IPS-11a (cell line): ENCODE measurements around the gene CHAF1A.
A peak's percentile ranks its signal among the peaks of the same experiment; 100 is the strongest.

Experiments
- H3K4me3 ChIP-seq: one replicate; pipeline ENCODE4 v1.5.1; 2013; ENCODE audit warnings: low read depth, low read length, control low read depth

CHAF1A gene

DNA sequence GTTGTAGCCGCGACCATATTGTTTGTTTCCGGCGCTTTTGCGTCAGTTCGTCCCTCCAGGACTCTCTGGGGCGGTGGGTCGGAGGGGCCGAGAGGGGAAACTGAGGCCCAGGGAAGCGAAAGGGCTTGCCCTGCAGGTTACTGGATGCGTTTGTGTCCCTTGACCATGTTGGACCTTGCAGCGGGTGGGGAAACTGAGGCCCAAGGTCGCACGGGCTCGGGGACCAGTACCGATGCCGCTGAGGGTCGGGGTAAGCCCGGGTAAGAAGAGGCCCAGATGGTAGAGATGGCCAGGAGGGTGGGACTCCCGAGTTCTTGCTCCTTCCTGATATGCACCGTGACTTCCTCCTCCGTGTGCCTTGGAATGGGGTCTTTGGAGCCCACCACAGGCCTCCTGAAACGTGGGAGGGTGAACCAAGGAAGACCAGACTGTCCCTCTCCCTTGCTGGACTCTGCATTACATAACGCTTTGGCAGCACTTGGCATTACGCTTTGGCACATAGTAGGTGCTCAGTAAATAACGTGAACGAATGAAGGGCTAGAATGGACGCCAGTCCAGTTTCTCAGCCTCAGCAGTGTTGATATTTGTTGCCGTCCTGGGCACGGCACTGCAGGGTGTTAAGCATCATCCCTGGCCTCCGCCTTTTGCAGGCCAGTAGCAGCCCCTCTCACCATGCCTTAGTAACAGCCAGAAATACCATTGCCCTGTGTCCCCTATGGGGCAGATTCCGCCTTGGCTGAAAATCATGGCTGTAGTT is 743 bp downstream of the CHAF1A start:
- peak overlapping the region; percentile 92 for H3K4me3 ChIP-seq

DNA sequence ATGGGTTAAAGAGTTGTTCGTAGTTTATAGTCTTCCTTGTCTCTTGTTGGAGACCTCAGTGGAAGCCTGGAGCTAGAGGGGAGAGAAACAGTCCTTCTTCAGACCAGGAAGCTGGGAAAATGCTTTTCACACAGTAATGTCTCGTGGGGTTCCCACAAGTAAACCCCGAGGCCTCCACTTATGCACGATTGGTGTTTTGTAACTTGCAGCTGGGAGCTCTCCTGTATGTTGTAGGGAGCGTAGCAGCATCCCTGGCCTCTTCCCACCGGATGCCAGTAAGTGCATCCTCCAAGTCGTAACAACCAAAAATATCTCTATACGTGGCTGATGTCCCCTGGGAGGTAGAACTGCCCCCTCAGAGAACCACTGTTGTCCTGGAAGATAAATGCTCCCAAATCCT is 3.5 kb downstream of the CHAF1A start:
- no peak overlapping the region for H3K4me3 ChIP-seq

DNA sequence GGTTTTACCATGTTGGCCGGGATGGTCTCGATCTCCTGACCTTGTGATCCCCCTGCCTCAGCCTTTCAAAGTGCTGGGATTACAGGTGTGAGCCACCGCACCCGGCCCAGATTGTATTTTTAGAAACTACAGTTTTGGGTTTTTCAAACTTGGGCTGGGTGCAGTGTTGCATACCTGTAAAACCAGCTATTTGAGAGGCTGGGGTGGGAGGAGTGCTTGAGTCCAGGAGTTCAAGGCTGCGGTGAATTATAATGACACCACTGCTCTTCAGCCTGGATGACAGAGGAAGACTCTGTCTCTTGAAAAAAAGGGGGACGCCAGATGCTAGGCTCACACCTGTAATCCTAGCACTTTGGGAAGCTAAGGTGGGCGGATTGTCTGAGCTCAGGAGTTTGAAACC is 4.2 kb downstream of the CHAF1A start:
- no peak overlapping the region for H3K4me3 ChIP-seq

DNA sequence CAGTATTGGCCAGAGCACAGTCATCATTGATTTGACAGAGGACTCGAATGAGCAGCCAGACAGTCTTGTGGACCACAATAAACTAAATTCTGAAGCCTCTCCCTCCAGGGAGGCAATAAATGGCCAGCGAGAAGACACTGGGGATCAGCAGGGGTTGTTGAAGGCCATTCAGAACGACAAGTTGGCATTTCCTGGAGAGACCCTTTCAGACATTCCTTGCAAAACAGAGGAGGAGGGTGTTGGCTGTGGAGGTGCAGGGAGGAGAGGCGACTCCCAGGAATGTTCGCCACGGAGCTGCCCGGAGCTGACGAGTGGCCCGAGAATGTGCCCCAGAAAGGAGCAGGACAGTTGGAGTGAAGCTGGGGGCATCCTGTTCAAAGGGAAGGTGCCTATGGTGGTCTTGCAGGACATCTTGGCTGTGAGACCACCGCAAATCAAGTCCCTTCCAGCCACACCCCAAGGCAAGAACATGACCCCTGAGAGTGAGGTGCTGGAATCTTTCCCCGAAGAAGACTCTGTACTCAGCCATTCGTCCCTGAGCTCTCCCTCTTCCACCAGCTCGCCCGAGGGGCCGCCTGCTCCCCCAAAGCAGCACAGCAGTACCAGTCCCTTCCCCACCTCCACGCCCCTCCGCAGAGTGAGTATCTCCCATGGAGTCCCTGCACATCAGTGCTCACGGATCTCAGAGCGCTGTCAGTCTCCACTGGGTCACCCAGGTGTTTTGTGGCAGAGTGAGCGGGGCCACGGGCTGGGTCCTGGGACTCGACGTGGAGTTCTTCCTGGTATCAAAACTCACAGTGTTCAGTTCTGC is 6.9 kb downstream of the CHAF1A start:
- no peak overlapping the region for H3K4me3 ChIP-seq

DNA sequence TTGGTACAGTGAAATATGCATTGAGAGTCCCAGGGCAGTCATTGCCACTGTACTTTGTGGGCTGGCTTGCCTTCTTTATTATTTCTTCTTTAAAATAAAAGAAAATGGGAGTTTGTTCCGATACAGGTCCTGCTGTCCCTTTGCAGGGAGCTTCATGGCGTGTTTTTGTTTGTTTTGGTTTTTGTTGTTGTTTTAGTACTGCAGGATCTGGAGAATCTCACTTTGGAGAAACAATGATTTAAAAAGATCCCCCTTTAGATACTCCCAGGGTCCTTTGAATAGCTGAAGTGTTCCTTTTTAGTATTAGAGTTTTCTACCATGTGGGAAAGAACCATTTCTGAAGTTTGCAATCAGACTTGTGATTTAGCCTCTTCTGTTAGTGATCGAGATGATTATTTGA is 11.1 kb downstream of the CHAF1A start:
- no peak overlapping the region for H3K4me3 ChIP-seq

DNA sequence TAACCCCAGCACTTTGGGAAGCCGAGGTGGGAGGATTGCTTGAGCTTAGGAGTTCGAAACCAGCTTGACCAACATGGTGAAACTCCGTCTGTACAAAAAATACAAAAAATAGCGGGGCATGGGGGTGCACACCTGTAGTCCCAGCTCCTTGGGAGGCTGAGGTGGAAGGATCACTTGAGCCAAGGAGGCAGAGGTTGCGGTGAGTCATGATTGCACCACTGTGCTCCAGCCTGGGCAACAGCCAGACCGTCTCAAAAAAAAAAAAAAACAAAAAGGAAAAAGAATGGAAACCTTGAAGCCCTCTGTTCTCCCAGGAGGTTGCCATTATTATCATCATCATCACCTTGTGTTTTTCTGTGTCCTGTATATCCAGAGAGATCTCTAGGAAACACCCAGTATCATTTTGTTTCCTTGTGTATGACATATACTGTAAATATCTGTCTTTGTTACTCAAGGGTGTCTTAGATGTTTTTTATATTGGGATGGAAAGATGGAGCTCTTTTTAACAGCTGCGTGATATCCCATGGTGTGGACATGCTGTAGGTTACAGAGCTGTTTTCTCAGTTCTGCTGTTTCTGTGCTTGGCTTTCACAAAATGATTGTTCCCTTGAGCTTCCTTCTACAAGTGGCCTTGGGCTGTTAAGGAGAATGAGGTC is 11.8 kb downstream of the CHAF1A start:
- no peak overlapping the region for H3K4me3 ChIP-seq

DNA sequence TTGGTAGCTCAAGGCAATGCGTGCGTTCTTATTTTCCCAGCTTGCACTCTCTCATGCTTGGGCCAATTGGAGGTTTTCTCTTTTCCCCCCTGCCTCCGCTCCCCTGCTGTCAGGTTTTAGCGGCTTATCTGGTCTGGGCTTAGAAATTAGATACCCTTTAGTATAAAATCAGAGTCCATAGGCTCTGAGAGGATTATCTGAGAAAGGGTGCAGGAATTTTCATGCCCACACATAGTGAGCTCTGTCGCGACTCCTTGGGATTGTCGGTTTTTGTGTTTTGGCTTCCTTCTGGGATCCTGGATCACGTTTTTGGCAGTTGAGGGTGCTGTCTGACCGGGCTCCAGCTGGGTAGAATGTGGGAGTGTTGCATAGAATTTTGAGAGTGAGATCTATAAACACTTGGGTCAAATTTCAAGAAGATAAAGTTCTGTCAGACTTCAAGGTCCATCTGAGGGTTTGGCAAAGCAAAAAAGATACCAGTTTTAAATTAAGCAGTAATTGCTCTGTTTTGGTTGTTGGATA is 12.4 kb downstream of the CHAF1A start:
- H3K4me3 ChIP-seq, result no peak overlapping the region

DNA sequence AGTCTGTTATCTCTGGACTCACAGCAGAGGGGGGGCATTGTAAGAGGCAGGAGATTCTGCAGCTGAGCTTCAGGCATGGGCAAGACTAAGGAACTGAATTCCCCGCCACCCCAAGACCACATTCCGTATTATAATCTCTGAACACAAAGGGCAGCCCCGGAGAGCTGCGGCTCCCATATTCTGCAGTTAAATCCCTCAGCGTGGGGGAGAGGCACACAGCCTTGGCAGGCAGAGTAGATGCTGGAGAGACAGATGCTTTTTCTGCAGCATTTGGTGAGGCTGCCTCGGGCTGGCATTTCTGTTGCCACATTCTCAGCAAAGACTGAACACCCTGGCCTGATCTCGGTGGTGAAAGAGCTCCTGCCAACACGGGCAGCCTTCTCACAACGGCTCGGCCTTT is 12.9 kb downstream of the CHAF1A start:
- H3K4me3 ChIP-seq, result no peak overlapping the region

DNA sequence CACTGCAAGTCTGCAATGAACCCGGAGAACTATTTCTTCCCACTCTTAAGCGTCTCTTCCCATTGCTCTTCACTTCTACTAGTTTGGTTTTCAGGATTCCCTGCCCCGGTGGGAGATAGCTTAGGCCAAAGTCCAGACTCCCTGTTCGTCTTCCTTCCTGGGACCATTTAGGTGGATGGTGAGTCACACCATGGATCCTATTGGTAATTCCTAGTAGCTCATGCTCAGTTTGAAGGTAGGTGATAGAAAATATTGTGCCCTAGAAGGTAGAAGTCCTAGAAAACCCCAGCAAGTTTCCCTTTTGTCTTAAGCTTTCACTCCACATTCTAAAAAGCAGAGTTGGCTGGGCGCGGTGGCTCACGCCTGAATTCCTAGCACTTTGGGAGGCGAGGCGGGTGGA is 13.8 kb downstream of the CHAF1A start:
- H3K4me3 ChIP-seq, result no peak overlapping the region

DNA sequence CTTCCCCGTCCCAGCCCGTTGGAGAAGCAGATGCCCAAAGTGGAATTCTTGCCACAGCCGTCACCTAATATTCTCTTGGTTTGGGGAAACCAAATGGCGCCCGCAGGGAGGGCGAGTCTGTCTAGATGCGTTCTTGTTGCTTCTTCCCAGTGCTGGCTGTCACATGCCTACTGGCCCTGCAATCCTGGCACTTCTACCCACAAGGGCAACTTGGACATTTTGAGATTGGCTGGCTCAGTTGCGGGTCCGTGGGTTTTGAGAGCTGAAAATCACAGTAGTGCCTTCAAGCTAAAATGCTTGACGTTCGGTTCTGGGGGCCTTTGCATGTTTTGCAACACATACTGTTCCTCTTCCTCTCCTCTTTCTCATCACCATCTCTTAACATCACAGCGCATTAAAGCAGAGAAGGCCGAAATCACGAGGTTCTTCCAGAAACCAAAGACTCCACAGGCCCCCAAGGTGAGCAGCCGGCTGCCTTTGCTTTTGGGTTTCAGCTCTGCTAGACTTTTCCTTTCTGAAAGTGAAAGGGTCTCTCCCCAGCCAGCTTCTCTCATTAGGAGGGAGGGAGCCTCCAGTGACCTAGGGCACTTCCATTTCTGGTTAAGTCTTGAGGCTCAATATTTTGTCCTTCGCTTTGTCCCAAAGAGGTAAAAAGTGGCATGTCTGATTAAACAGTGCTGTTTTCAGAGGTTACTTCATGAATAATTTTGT is 21.1 kb downstream of the CHAF1A start:
- no peak overlapping the region for H3K4me3 ChIP-seq

DNA sequence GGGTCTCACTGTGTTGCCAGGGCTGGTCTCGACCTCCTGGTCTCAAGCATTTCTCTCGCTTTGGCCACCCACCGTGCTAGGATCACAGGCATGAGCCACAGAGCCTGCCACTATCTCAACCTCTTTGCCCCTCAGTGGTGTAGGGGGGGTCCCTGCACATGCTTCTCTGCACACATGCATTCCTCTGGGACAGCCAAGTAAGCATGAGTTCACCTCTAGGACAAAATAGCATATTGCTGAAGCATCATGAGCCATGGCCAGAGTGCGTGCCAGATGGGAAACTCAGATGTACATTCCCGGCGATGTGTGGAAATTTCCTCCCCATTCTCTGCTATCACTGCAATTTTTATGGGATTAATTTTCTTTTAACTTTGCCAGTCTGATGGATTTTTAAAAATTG is 23.1 kb downstream of the CHAF1A start:
- H3K4me3 ChIP-seq, result no peak overlapping the region

DNA sequence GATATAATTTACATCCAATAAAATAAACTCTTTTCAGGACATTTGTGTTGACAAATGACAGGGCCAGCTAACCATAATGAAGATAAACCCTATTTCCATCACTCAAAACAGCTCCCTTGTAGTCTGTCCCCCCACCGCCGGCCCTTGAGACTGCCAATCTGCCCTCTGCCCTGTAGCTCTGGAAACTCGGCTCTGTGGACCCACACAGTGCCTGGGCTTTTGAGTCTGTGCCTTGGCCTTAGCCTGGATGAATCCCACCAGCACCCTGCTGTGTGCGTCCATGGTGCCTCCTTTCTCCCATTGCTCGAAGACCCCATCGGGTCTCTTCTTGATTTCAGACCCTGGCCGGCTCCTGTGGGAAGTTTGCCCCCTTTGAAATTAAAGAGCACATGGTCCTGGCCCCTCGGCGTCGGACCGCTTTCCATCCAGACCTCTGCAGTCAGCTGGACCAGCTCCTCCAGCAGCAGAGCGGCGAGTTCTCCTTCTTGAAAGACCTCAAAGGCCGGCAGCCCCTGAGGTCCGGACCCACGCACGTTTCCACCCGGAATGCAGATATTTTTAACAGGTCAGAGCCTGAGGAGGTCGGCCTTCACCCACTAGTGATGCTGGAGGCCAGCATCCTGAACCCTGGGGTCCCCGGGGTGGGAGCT is 26.0 kb downstream of the CHAF1A start:
- no peak overlapping the region for H3K4me3 ChIP-seq

DNA sequence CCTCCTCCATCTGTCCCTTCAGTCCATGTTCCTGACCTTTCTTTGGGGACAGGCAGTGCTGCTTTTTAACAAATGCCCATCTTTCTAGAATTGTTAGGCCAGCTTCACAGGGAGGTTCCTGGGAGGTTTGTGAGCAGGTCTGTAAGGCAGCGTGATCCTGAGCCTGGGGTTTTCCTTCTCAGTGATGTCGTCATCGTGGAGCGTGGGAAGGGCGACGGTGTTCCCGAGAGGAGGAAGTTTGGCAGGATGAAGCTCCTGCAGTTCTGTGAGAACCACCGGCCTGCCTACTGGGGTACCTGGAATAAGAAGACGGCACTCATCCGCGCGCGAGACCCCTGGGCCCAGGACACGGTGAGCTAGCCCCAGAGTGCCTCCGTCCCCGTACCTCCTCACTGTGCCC is 26.8 kb downstream of the CHAF1A start:
- H3K4me3 ChIP-seq, result no peak overlapping the region

DNA sequence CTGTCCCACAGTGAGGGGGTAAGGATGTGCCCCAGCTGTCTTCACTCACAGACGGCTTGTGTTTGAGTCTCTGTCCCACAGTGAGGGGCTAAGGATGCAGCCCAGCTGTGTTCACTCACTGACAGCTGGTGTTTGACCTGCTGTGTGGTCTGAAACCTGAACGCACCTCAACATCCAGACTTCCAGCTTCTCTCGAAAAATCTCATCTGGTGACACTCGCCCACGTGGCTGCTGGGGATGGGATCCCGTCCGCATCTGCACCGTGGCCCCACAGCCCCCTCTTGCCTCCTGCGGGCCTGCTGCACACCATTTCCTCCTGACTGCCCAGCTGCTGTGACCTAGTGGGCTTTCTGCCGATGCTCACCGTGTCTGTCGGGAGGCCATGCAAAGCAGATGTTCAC is 27.3 kb downstream of the CHAF1A start:
- H3K4me3 ChIP-seq, result no peak overlapping the region

DNA sequence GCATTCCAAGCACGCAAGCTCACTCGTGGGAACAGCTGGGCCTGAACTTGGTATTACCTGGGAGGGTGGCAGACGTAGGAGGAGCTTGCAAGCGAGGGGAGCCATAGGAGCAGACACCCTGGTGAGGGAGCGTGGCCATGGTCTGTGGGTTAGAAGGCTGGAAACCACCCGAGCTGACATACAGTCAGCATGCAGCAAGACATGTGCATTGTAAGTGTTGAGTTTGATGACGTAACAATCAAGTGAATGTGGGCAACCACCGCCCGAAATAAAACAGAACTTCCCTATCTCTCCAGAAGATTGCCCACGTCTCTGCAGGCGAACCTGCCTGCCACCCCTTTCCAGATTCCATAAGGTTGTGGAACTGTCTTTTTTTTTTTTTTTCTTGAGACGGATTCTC is 28.3 kb downstream of the CHAF1A start:
- H3K4me3 ChIP-seq, result no peak overlapping the region

DNA sequence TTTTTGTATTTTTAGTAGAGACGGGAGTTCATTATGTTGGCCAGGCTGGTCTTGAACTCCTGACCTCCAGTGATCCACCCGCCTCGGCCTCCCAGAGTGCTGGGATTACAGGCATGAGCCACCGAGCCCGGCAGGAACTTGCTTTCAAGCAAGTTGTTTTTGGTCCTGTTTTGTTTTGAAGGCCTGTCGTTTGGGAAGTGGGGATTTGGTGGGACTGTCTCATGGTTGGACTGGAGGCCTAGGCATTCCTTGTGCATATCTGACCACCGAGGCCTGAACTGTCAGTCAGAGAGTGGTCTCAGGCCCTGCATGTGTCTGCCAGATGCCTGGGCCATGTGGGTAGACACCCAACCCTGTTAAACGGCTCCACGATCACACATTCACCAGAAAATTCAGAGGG is 28.9 kb downstream of the CHAF1A start:
- no peak overlapping the region for H3K4me3 ChIP-seq

DNA sequence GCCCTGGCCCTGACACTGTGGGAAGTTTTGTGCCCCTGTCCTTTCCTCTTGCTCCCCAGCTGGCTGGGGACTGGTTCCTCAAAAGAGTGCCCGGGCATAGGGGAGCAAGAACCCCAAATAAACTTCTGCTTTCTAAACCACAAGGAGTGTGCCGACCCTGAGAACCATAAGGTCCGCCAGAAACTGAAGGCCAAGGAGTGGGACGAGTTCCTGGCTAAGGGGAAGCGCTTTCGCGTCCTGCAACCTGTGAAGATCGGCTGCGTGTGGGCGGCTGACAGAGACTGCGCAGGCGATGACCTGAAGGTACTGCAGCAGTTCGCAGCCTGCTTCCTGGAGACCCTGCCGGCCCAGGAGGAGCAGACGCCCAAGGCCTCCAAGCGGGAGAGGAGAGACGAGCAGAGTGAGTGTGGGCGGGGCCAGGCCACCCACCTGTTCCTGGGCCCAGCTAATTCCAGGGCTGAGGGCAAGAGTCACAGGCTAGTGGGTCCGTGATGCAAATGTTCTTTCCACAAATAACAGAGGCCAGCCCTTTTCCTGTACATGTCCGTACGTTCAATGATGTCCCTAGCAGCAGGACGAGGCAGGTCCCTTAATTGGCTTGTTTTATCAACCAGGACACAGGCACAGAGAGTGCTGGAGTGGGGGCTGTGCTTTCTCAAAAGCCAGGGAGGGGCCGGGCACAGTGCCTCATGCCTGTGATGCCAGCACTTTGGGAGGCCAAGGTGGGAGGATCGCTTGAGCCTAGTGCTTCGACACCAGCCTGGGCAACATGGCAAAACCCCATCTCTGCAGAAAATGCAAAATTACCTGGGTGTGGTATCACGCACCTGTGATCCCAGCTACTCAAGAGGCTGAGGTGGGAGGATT is 29.6 kb downstream of the CHAF1A start:
- H3K4me3 ChIP-seq, result no peak overlapping the region

DNA sequence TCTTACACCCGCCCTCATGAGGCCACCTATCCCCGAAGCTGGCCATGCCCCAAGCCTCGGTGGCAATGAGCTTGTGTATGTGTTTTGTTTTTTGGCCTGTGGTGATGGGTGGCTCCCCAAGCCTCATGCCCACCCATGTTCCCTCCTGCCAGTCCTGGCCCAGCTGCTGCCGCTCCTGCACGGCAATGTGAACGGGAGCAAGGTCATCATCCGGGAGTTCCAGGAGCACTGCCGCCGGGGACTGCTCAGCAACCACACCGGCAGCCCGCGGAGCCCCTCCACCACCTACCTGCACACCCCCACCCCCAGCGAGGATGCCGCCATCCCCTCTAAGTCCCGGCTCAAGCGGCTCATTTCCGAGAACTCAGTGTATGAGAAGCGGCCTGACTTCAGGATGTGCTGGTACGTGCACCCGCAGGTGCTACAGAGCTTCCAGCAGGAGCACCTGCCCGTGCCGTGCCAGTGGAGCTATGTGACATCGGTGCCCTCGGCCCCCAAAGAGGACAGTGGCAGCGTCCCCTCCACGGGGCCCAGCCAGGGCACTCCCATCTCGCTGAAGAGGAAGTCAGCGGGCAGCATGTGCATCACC is 30.6 kb downstream of the CHAF1A start:
- no peak overlapping the region for H3K4me3 ChIP-seq

DNA sequence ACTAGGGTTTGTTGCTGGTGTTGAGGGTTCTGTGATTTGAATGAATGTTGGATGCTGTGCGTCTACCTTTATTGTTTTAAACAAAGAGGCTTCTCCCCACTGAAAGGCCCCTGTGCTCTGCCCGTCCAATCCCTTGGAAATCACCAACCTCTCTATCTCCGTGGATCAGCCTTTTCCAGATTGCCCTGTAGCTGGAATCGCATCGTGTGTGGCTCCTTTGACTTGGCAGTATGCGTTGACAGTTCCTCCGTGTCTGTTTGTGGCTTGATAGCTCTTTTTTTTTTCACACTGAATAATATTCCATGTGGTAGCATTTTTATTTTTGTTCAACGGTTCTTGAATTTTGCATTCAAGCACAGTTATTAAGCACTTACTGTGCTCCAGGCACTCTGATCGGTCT is 32.0 kb downstream of the CHAF1A start:
- H3K4me3 ChIP-seq, result no peak overlapping the region
